COR-L47 (cell line): ENCODE data around the gene TEX13D.

Source experiments
- DNase-seq: peaks from one replicate; lab custom pipeline; 2025; lab: John Stamatoyannopoulos, UW

The TEX13D gene

DNA sequence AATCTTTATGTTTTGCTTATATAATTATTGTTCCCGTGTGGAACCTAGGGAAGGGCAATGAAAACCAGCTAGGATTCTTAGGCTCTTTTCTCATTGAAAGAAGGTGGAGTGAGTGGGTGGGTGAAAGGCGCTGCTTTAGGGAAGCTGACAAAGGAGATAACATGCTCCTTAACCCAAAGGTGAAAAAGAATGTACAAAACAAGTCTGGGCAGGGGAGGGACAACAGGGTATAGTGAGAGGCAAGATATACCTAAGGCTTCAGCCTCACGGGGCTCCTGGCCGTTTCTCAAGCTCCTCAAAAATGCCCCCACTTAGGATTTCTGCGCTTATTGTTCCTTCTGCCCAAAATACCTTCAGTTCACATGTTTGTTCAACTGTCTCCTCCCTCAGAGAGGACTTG lies 15.7 kb downstream of the TEX13D start:
- no peak for DNase-seq

DNA sequence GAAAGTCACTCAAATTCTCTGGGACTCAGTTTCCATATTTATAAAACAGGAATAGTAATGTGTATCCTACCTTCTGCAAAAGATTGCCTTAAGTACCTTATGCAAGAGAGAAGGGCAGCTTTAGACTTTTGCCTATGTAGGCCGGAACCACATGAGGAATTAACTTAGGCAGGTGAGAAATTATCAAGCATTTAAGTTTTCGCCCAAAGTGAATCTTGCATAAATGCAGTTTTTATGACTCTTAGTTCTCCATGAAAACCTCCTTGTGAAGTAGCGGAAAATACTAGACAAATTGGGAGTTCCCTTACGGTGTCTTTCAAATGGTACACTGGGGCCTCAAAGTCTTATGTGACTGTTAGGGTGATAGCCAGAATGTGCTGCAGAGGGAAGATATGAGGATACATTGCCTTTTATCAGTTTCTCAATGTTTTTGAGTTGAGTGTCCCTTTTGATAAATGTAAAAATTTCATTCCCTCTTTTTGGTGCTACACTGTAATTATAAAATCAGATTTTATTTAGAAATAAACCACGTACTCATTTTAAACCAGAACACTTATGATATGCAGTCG lies 16.5 kb downstream of the TEX13D start:
- DNase-seq = no peak

DNA sequence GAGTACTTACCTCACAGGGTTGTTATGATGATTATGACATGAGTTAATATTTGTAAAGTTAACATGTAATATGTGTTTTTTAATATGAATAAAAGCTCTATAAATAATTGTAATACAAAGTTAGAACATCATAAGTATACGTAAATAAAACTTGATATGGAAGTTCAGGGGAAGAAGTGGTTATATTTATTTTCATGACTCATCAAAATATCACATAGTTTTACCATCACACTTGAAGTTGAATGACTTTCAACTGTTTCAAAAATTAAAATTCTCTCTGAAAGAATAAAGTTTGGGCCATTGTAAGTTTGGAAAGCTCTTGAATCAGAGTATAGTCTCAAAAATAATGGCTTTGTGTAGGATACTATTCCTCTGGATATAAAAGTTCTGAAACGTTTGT lies 22.2 kb downstream of the TEX13D start:
- DNase-seq = no peak

DNA sequence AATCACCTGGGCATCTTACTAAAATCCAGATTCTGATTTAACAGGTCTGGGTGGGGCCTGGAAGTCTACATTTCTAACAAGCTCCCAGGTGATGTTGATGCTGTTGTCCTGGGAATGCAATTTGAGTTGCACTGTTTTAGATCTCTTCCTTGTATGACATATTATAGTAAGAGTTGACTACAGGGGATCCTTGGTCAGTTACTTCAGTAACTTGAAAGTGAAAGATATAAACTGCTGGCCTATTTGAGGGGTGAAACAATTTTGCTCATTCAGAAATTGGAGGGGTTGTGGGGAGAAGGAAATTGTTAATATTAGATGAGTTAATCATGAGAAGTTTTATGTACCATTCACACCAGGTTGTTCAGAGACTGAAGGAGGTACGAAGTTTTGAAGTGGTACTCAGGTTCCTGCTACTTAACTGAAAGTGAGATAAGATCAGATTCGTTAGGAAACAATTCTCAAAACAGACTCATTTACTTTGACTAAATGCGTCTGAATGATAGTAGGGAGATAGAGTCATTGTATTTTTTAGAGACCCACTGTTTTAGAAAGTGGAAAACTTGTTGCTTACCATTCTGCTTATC lies 26.4 kb downstream of the TEX13D start:
- DNase-seq = no peak

DNA sequence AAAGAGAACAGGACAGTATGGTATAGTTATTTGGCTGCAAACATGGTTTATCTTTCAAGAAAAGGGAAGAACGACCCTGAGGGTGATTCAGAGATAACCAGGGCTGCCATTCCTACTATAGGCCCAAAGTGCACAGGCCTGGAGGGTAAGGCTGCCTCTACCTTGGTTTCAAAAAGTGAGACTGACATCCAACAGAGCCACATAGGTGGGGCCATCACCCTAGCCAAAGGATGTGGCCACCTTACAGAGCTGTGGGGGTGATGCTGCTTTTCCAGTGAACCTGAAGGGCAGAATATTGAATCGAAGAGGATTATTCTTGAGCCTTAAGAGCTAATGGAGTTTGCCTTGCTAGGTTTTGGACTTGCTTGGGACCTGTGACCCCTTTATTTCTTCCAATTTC lies 29.6 kb downstream of the TEX13D start:
- no peak for DNase-seq

DNA sequence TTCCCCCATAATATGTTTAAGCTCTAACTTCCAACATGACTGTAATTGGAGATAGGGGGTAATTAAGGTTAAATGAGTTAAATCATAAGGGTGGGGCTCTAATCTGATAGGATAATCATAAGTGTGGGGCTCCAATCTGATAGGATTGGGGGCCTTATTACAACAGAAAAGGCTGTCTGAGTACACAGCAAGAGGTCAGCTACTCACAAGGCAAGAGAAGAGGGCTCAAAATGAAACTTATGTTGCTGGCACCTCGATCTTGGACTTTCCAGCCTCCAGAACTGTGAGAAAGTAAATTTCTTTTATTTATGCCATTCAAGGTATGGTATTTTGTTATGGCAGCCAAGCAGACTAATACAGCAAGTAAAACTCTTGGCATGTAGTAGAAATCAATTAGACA lies 30.3 kb downstream of the TEX13D start:
- no peak for DNase-seq

DNA sequence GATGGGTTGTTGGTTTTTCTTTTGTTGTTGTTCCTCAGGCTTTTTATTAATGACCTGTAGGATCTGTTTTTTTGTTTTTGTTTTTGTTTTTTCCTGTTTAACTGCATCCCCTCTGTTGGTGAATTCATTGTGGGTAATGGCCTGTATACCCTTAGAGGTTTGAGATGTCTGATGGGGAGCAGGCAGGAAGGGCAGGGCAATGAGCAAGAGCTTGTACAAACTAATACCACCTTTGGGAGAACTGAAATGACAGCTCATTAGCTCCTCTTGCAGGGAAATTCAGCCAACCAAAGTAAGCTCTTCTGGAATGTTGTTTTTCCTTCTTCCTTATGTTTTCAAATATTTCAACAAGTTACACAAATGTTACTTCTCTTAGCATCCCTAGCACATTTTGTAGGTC lies 37.3 kb downstream of the TEX13D start:
- no peak for DNase-seq

DNA sequence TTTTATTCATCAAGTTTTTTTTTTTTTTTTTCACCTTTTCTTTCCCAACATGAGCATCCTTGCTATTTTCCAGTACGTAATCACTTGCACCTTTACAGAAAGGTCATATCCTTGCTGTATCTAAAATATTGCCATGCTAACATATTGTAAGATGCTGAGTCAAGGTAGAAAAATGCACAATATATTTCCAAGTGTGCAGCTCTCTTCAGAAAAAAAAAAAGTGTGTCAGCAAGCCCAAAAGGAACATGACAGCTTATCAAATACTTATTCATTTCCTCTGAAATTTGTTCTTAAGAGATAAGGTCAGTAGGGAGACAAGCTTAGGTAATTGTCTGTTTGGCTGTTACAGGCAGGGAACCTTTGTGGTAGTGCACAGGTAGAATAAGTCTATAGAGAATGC lies 40.9 kb downstream of the TEX13D start:
- DNase-seq = no peak

DNA sequence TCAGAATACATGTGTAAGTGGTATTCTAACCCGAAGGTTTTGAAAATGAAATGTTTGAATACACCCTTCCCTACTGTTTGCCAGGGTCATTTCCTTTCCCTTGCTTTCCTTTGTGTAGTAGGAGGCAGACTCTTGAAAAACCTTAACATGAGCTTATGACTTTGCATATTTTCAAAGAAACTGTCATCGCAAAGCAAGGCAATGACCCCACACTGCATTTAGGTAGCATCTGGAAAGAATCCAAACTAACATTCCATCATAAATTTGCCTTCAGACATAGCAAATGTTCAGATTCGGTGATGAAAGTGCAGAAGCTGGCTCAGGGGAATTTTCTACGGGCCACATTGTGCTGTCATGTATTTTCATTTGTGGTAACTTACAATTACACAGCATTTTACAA lies 46.2 kb downstream of the TEX13D start:
- DNase-seq = no peak

DNA sequence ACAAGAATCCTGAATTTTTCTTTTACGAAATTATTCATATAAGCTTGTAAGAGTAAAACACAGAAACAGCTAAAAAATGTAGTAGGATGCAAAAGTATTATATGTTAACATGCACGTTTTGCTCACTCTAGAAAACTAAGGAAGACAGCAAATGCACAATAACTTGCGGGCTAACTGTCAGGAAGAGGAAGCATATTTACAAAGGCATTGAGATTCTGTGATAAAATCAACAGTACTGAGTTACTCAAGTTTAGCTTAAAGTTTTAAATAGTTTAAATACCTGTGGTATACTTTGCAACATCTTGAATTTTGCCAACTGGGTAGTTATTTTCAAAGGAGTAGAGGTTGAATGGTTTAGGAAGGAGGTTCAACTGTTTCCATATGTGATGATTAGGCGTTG lies 50.9 kb downstream of the TEX13D start:
- no peak for DNase-seq

DNA sequence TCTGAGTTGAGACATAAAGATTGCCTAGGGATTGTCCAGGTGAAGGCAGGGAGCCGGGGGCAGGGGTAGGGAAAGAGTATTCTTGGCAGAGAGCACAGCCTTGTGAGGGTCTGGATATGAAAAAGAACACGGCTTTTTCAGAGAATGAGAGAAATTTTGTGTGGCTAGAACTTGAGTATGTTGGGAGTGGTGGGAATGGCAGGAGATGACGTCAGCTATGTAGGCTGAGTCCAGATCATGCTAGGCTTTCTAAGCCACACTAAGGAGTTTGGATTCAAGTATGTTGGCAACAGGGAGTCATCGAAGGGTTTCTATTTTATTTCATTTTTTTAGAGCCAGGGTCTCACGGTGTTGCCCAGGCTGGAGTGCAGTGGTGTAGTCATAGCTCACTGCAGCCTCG lies 53.9 kb downstream of the TEX13D start:
- DNase-seq = no peak
